CD14-positive monocyte (primary cell): ENCODE data around the gene CARM1. TPM values are rescaled to one million over a fixed set of nuclear protein-coding genes. Genes with fewer than 3 reads are reported as not detected.

ENCODE experiments used
- DNase-seq, 3 donors: peaks; one replicate each; pipeline ENCODE4 v3.0.0-alpha.2; 2011 to 2022
- H2AFZ ChIP-seq: 2 replicates; pipeline ENCODE4 v1.6.0; 2012; ENCODE audit warnings: mild to moderate bottlenecking, low read depth, low read length, inconsistent platforms; ENCODE audit not compliant: insufficient read depth, poor library complexity, severe bottlenecking
- H3K27ac ChIP-seq, 2 donors: 1 replicate in 1 of 2; 2 replicates in 1 of 2; pipeline ENCODE4 v1.5.1; 2012 to 2013; ENCODE audit warnings: low read length in 2 of 2, control low read depth in 1 of 2, inconsistent platforms in 1 of 2, low read depth in 1 of 2, mild to moderate bottlenecking in 1 of 2
- H3K27me3 ChIP-seq, 2 donors: one replicate each; pipeline versions ENCODE4 v1.6.0 to v1.6.1; 2011 to 2013; ENCODE audit warnings: low read length in 2 of 2; ENCODE audit not compliant: control insufficient read depth in 2 of 2, insufficient read depth in 2 of 2
- H3K36me3 ChIP-seq, 2 donors: replicated peaks in 1 of 2; 1 replicate in 1 of 2; 2 replicates in 1 of 2; pipeline versions ENCODE4 v1.5.1 to v1.6.1; 2012 to 2013; ENCODE audit warnings: low read length in 2 of 2, control low read depth in 1 of 2, inconsistent platforms in 1 of 2, mild to moderate bottlenecking in 1 of 2; ENCODE audit not compliant: insufficient read depth in 2 of 2, control insufficient read depth in 1 of 2
- H3K4me1 ChIP-seq, 2 donors: 1 replicate in 1 of 2; 2 replicates in 1 of 2; pipeline versions ENCODE4 v1.5.1 to v1.6.1; 2012 to 2013; ENCODE audit warnings: low read length in 2 of 2, control low read depth in 1 of 2, inconsistent platforms in 1 of 2, mild to moderate bottlenecking in 1 of 2, moderate library complexity in 1 of 2; ENCODE audit not compliant: insufficient read depth in 2 of 2, control insufficient read depth in 1 of 2
- H3K4me2 ChIP-seq: replicated peaks from 2 replicates; pipeline ENCODE3; 2012; ENCODE audit warnings: low read length, moderate library complexity, mild to moderate bottlenecking; ENCODE audit not compliant: poor library complexity, severe bottlenecking; ENCODE audit errors: extremely low read depth
- H3K4me3 ChIP-seq, 3 experiments: fragments of 200-600 bp in 1 of 3; sonication (generic) in 1 of 3; replicated peaks in 1 of 3; 1 replicate in 2 of 3; 2 replicates in 1 of 3; pipeline ENCODE4 v1.5.1; 2011 to 2013; ENCODE audit warnings: low read length in 3 of 3, mild to moderate bottlenecking in 3 of 3, control low read depth in 2 of 3, low read depth in 2 of 3, inconsistent platforms in 1 of 3, moderate library complexity in 1 of 3
- H3K79me2 ChIP-seq: 2 replicates; pipeline ENCODE4 v1.6.0; 2012; ENCODE audit warnings: mild to moderate bottlenecking, control low read depth, inconsistent platforms, low read length, moderate library complexity; ENCODE audit not compliant: insufficient read depth
- H3K9ac ChIP-seq: 2 replicates; pipeline ENCODE4 v1.6.0; 2017; ENCODE audit warnings: low read length, mild to moderate bottlenecking; ENCODE audit not compliant: insufficient read depth, poor library complexity, severe bottlenecking
- H3K9me3 ChIP-seq, 2 donors: replicated peaks in 1 of 2; 1 replicate in 1 of 2; 2 replicates in 1 of 2; pipeline versions ENCODE4 v1.5.1 to v1.6.1; 2012 to 2013; ENCODE audit warnings: low read length in 2 of 2, control low read depth in 1 of 2; ENCODE audit not compliant: control insufficient read depth in 1 of 2, insufficient read depth in 1 of 2
- H4K20me1 ChIP-seq: 2 replicates; pipeline ENCODE4 v1.6.0; 2012; ENCODE audit warnings: mild to moderate bottlenecking, low read length, control low read depth, moderate library complexity; ENCODE audit not compliant: insufficient read depth
- H3K27ac Mint-ChIP-seq, 7 donors: one replicate each; pipeline ENCODE4 v1.8.0; 2020; ENCODE audit warnings: mild to moderate bottlenecking in 7 of 7, mixed read lengths in 7 of 7, moderate library complexity in 6 of 7, inconsistent platforms in 2 of 7
- H3K27me3 Mint-ChIP-seq, 3 donors: one replicate each; pipeline ENCODE4 v1.8.0; 2021 to 2022; ENCODE audit warnings: low read depth in 3 of 3, mild to moderate bottlenecking in 3 of 3, mixed read lengths in 3 of 3, moderate library complexity in 3 of 3, inconsistent platforms in 1 of 3
- H3K36me3 Mint-ChIP-seq, 2 donors: one replicate each; pipeline ENCODE4 v1.8.0; 2020; ENCODE audit warnings: mixed read lengths in 2 of 2, inconsistent platforms in 1 of 2, mild to moderate bottlenecking in 1 of 2
- H3K4me1 Mint-ChIP-seq: one replicate; pipeline ENCODE4 v1.8.0; 2020; ENCODE audit warnings: mild to moderate bottlenecking, mixed read lengths
- H3K4me3 Mint-ChIP-seq, 2 donors: one replicate each; pipeline ENCODE4 v1.8.0; 2020; ENCODE audit warnings: mild to moderate bottlenecking in 2 of 2, mixed read lengths in 2 of 2, moderate library complexity in 1 of 2
- H3K9me3 Mint-ChIP-seq, 7 donors: one replicate each; pipeline ENCODE4 v1.8.0; 2020 to 2022; ENCODE audit warnings: mixed read lengths in 7 of 7, mild to moderate bottlenecking in 6 of 7, moderate library complexity in 6 of 7, inconsistent platforms in 2 of 7
- CTCF ChIP-seq: fragments of 200-600 bp; IDR thresholded peaks from one replicate; pipeline ENCODE4 v1.8.0; 2022; ENCODE audit warnings: antibody characterized with exemption, mild to moderate bottlenecking
- WGBS: methylation state at CpG from one replicate; pipeline ENCODE4 v1.1.5; 2013; ENCODE audit warnings: missing lambda C conversion rate; ENCODE audit not compliant: insufficient coverage; 5-methylcytosine and 5-hydroxymethylcytosine counted together
- intact Hi-C, 2 donors: fragments of 100-400 bp; cut with micrococcal nuclease; formaldehyde crosslinking; loops; one replicate each; pipeline versions ENCODE4 v1.15.0 to v1.15.1; 2023
- polyA plus RNA-seq, 3 donors: library from polyadenylated mRNA; depleted of rRNA in 1 of 3; unstranded in 2 of 3; stranded (reverse) in 1 of 3; fragments of 300-500 nt in 2 of 3; fragments of >200 nt in 1 of 3; fragmentation: Illumina TruSeq in 2 of 3; gene quantifications; 1 replicate in 2 of 3; 2 replicates in 1 of 3; pipeline ENCODE4 v1.2.3, GENCODE V29; 2012 to 2021

The CARM1 gene
- polyA plus RNA-seq, 3 donors, result 0.17 to 26.3 (median 0.29) TPM

- H4K20me1 ChIP-seq, result peaks cover 52% of the 10 kb centered on the region
- H3K4me2 ChIP-seq, result no peak overlapping the region
- Mint-ChIP-seq H3K27ac (peak overlapping the region in 1 of 7 donors; percentile 59), H3K36me3 (peaks cover 9 to 11% of the 10 kb centered on the region in 2 donors), H3K27me3 (peaks cover 0 to 5% (median 0%) of the 10 kb centered on the region in 3 donors), H3K9me3 (no peaks in the 10 kb centered on the region), H3K4me1 (peaks cover 4% of the 10 kb centered on the region), H3K4me3 (no peak overlapping the region)
- no peaks in the 10 kb centered on the region for H3K9me3 ChIP-seq
- H3K9ac ChIP-seq, result no peak overlapping the region
- H3K79me2 ChIP-seq, result peaks cover 35% of the 10 kb centered on the region
- DNase-seq, result no peak
- no peaks in the 10 kb centered on the region for H3K4me1 ChIP-seq
- H3K27me3 ChIP-seq, result no peaks in the 10 kb centered on the region
- intact Hi-C loops, result no loop called here
- no peak overlapping the region for H2AFZ ChIP-seq
- WGBS, result 98% methylated on average over 15 of the region's 20 CpGs
- TF ChIP-seq CTCF, result no peak
- H3K36me3 ChIP-seq, result no peaks in the 10 kb centered on the region
- H3K27ac ChIP-seq, result no peak overlapping the region
- H3K4me3 ChIP-seq, result no peak overlapping the region
These were observed 14.1 kb downstream of the CARM1 start for GRCh38 chr19:10885201-10886169.

- Mint-ChIP-seq H3K27me3 (peaks cover 0 to 5% (median 0%) of the 10 kb centered on the region in 3 donors), H3K4me3 (no peak overlapping the region), H3K4me1 (peaks cover 4% of the 10 kb centered on the region), H3K9me3 (no peaks in the 10 kb centered on the region), H3K27ac (peak overlapping the region in 1 of 7 donors; percentile 32), H3K36me3 (peaks cover 2 to 6% of the 10 kb centered on the region in 2 donors)
- DNase-seq, result no peak
- peaks cover 24% of the 10 kb centered on the region for H3K79me2 ChIP-seq
- H3K36me3 ChIP-seq, result no peaks in the 10 kb centered on the region
- H3K9me3 ChIP-seq, result no peaks in the 10 kb centered on the region
- H3K9ac ChIP-seq, result no peak overlapping the region
- intact Hi-C loops, result no loop called here
- H3K4me2 ChIP-seq, result no peak overlapping the region
- H3K4me1 ChIP-seq, result no peaks in the 10 kb centered on the region
- H2AFZ ChIP-seq, result no peak overlapping the region
- H3K27me3 ChIP-seq, result no peaks in the 10 kb centered on the region
- no peak overlapping the region for H3K4me3 ChIP-seq
- H3K27ac ChIP-seq, result no peak overlapping the region
- WGBS, result 98% methylated on average over 9 of the region's 9 CpGs
- H4K20me1 ChIP-seq, result peaks cover 56% of the 10 kb centered on the region
- no peak for TF ChIP-seq CTCF
These were observed 16.4 kb downstream of the CARM1 start for GRCh38 chr19:10887616-10888367.
